Progenitor cell of endocrine pancreas (in vitro differentiated cells): ENCODE measurements around the gene ZNF283. TPM values are rescaled to one million over a fixed set of nuclear protein-coding genes. Genes with fewer than 3 reads are reported as not detected.
"Not testable (repeated sequence)": the region's sequence is repeated elsewhere in the genome, so short reads cannot be mapped to it uniquely, and the experiment has no call there.

Experiments used
- DNase-seq: peaks from one replicate; pipeline ENCODE4 v3.0.0; 2021; ENCODE audit warnings: low spot score; ENCODE audit not compliant: unreplicated experiment
- H3K27ac Mint-ChIP-seq: 2 replicates; pipeline ENCODE4 v1.8.0; 2021; ENCODE audit warnings: mild to moderate bottlenecking, moderate library complexity, mixed read lengths
- H3K27me3 Mint-ChIP-seq: 2 replicates; pipeline ENCODE4 v1.8.0; 2021; ENCODE audit warnings: mixed read lengths
- H3K36me3 Mint-ChIP-seq: 2 replicates; pipeline ENCODE4 v1.8.0; 2022; ENCODE audit warnings: mixed read lengths; ENCODE audit not compliant: insufficient read depth
- H3K4me1 Mint-ChIP-seq: 2 replicates; pipeline ENCODE4 v1.8.0; 2021; ENCODE audit warnings: low read depth, mixed read lengths
- H3K4me3 Mint-ChIP-seq: 2 replicates; pipeline ENCODE4 v1.8.0; 2021; ENCODE audit warnings: low read depth, mild to moderate bottlenecking, moderate library complexity, mixed read lengths
- H3K9me3 Mint-ChIP-seq: 2 replicates; pipeline ENCODE4 v1.8.0; 2021; ENCODE audit warnings: low read depth, mixed read lengths
- CTCF ChIP-seq: fragments of 200-600 bp; sonication (generic); IDR thresholded peaks from one replicate; pipeline ENCODE4 v1.5.0; 2021; ENCODE audit warnings: antibody characterized with exemption, mild to moderate bottlenecking; ENCODE audit not compliant: unreplicated experiment
- total RNA-seq: library from RNA; stranded (reverse); gene quantifications from 2 replicates; pipeline ENCODE4 v1.2.1, GENCODE V29; 2021

The ZNF283 gene
- total RNA-seq, 1 donor from 2014 or later: 14.6 TPM

GRCh38 chr19:43818500-43818899, 8.6 kb upstream of the ZNF283 start:
- Mint-ChIP-seq H3K4me1 (no peaks in the 10 kb centered on the region), H3K27ac (no peak overlapping the region), H3K4me3 (no peak overlapping the region), H3K9me3 (no peaks in the 10 kb centered on the region), H3K27me3 (peaks cover 55% of the 10 kb centered on the region), H3K36me3 (no peaks in the 10 kb centered on the region)
- TF ChIP-seq CTCF: no peak
- DNase-seq: no peak

- H3K4me1 Mint-ChIP-seq: no peaks in the 10 kb centered on the region
- no peaks in the 10 kb centered on the region for H3K36me3 Mint-ChIP-seq
- H3K27me3 Mint-ChIP-seq: peaks cover 58% of the 10 kb centered on the region
- H3K9me3 Mint-ChIP-seq: peaks cover 5% of the 10 kb centered on the region
- H3K27ac Mint-ChIP-seq: no peak overlapping the region
- no peak for DNase-seq
- no peak for TF ChIP-seq CTCF
- H3K4me3 Mint-ChIP-seq: peak overlapping the region; percentile 17
These were observed 6.8 kb upstream of the ZNF283 start for GRCh38 chr19:43820098-43820883.

GRCh38 chr19:43820884-43821215, 6.3 kb upstream of the ZNF283 start:
- Mint-ChIP-seq H3K27me3 (peaks cover 57% of the 10 kb centered on the region), H3K27ac (no peak overlapping the region), H3K4me3 (no peak overlapping the region), H3K4me1 (no peaks in the 10 kb centered on the region), H3K36me3 (no peaks in the 10 kb centered on the region), H3K9me3 (peaks cover 6% of the 10 kb centered on the region)
- no peak for TF ChIP-seq CTCF
- no peak for DNase-seq

GRCh38 chr19:43823856-43824255, 3.3 kb upstream of the ZNF283 start:
- peaks cover 16% of the 10 kb centered on the region for H3K9me3 Mint-ChIP-seq
- H3K27ac Mint-ChIP-seq, H3K4me1 Mint-ChIP-seq, H3K4me3 Mint-ChIP-seq, H3K36me3 Mint-ChIP-seq, DNase-seq: not testable (repeated sequence)
- peaks cover 45% of the 10 kb centered on the region for H3K27me3 Mint-ChIP-seq

GRCh38 chr19:43824572-43824971, 2.5 kb upstream of the ZNF283 start:
- not testable (repeated sequence) for DNase-seq, H3K4me3 Mint-ChIP-seq, H3K4me1 Mint-ChIP-seq, H3K27ac Mint-ChIP-seq, H3K36me3 Mint-ChIP-seq
- Mint-ChIP-seq H3K27me3 (peaks cover 39% of the 10 kb centered on the region), H3K9me3 (peaks cover 16% of the 10 kb centered on the region)

GRCh38 chr19:43839139-43839538, 12.0 kb downstream of the ZNF283 start:
- peaks cover 86% of the 10 kb centered on the region for H3K36me3 Mint-ChIP-seq
- H3K27me3 Mint-ChIP-seq: no peaks in the 10 kb centered on the region
- no peak overlapping the region for H3K27ac Mint-ChIP-seq
- TF ChIP-seq CTCF: no peak
- H3K4me3 Mint-ChIP-seq: no peak overlapping the region
- DNase-seq: no peak
- H3K9me3 Mint-ChIP-seq: peaks cover 52% of the 10 kb centered on the region
- H3K4me1 Mint-ChIP-seq: no peaks in the 10 kb centered on the region
